Activated naive CD4-positive, alpha-beta T cell treated with anti-CD3 and anti-CD28 coated beads, Interleukin-2, amount 50 U/mL, for 16 hours (primary cell): Measurements from ENCODE around the gene NTN1.

Experiments
- DNase-seq: peaks from one replicate; pipeline ENCODE4 v3.0.0-alpha.2; 2020

NTN1 gene

GRCh38 chr17:9235346-9235745 is 214.0 kb downstream of the NTN1 start:
- no peak for DNase-seq

GRCh38 chr17:9236286-9237052 is 215.2 kb downstream of the NTN1 start:
- DNase-seq = no peak

- DNase-seq = no peak
Measured at GRCh38 chr17:9237053-9237410, 215.7 kb downstream of the NTN1 start.

GRCh38 chr17:9237661-9238301 is 216.5 kb downstream of the NTN1 start:
- DNase-seq = no peak

GRCh38 chr17:9238340-9239245 is 217.3 kb downstream of the NTN1 start:
- DNase-seq = no peak

GRCh38 chr17:9239246-9239792 is 218.0 kb downstream of the NTN1 start:
- DNase-seq = peak; percentile 39

GRCh38 chr17:9239793-9240658 is 218.7 kb downstream of the NTN1 start:
- peak; percentile 70 for DNase-seq

GRCh38 chr17:9240659-9241370 is 219.5 kb downstream of the NTN1 start:
- no peak for DNase-seq

GRCh38 chr17:9241371-9241712 is 220.0 kb downstream of the NTN1 start:
- DNase-seq = no peak

- DNase-seq = no peak
Measured at GRCh38 chr17:9241774-9242496, 220.6 kb downstream of the NTN1 start.

- DNase-seq = no peak
Measured at GRCh38 chr17:9242497-9242881, 221.2 kb downstream of the NTN1 start.

GRCh38 chr17:9242983-9243382 is 221.7 kb downstream of the NTN1 start:
- DNase-seq = no peak

GRCh38 chr17:9244066-9245052 is 223.0 kb downstream of the NTN1 start:
- no peak for DNase-seq

- no peak for DNase-seq
Measured at GRCh38 chr17:9247401-9247938, 226.2 kb downstream of the NTN1 start.

GRCh38 chr17:9249245-9249953 is 228.1 kb downstream of the NTN1 start:
- DNase-seq = no peak

- DNase-seq = no peak
Measured at GRCh38 chr17:9251273-9251672, 230.0 kb downstream of the NTN1 start.

GRCh38 chr17:9253308-9253707 is 232.0 kb downstream of the NTN1 start:
- DNase-seq = no peak

GRCh38 chr17:9254841-9255240 is 233.5 kb downstream of the NTN1 start:
- no peak for DNase-seq

- no peak for DNase-seq
Measured at GRCh38 chr17:9255833-9256232, 234.5 kb downstream of the NTN1 start.
